ENCODE data around the gene XKR3. TPM values are rescaled to one million over a fixed set of nuclear protein-coding genes. Genes with fewer than 3 reads are reported as not detected.
"Not testable (repeated sequence)": the region's sequence is repeated elsewhere in the genome, so short reads cannot be mapped to it uniquely, and the experiment has no call there.

The XKR3 gene
- total RNA-seq, 1 experiment from 2014 or later: not detected

- H3K27ac Mint-ChIP-seq (ENCODE audit: unreplicated experiment); CTCF ChIA-PET; intact Hi-C loops (cut with micrococcal nuclease; ENCODE audit: unreplicated experiment); H3K36me3 Mint-ChIP-seq (ENCODE audit: insufficient read depth, unreplicated experiment); H3K4me3 Mint-ChIP-seq (ENCODE audit: low read depth, unreplicated experiment); DNase-seq; BruUV-seq (replicated peaks); H3K27me3 Mint-ChIP-seq (ENCODE audit: unreplicated experiment); H3K4me1 Mint-ChIP-seq (ENCODE audit: low read depth, unreplicated experiment): not testable (repeated sequence)
- H3K9me3 Mint-ChIP-seq (ENCODE audit: low read depth, unreplicated experiment): peaks cover 13% of the 10 kb centered on the region
Measured at GRCh38 chr22:16747266-16748159, 77.7 kb downstream of the XKR3 start.

GRCh38 chr22:16734271-16734670 is 90.9 kb downstream of the XKR3 start:
- BruUV-seq (replicated peaks): not testable (repeated sequence)

More at GRCh38 chr22:16734271-16734670, 90.9 kb downstream of the XKR3 start:
- H3K27ac Mint-ChIP-seq (ENCODE audit: unreplicated experiment); H3K36me3 Mint-ChIP-seq (ENCODE audit: insufficient read depth, unreplicated experiment); DNase-seq; CTCF ChIA-PET; H3K4me1 Mint-ChIP-seq (ENCODE audit: low read depth, unreplicated experiment); H3K4me3 Mint-ChIP-seq (ENCODE audit: low read depth, unreplicated experiment); H3K9me3 Mint-ChIP-seq (ENCODE audit: low read depth, unreplicated experiment); intact Hi-C loops (cut with micrococcal nuclease; ENCODE audit: unreplicated experiment); H3K27me3 Mint-ChIP-seq (ENCODE audit: unreplicated experiment): not testable (repeated sequence)

Other genes with a start within 250 kb of the XKR3 start
- not detected in 2 replicates for gene CCT8L2, start 232.6 kb downstream of the XKR3 start, total RNA-seq (2022)
- not detected in 2 replicates for gene GAB4, start 182.8 kb upstream of the XKR3 start, total RNA-seq (2022)